HG03354 (cell line): ENCODE data around the gene CILP2.

Experiments
- ATAC-seq: cut with Tn5 transposase; IDR thresholded peaks from one replicate; pipeline ENCODE4 v1.9.1; 2021; ENCODE audit warnings: mild to moderate bottlenecking; ENCODE audit not compliant: unreplicated experiment, poor library complexity, severe bottlenecking

Gene CILP2

GRCh38 chr19:19584356-19584755 is 46.3 kb downstream of the CILP2 start:
- ATAC-seq, result no peak

DNA sequence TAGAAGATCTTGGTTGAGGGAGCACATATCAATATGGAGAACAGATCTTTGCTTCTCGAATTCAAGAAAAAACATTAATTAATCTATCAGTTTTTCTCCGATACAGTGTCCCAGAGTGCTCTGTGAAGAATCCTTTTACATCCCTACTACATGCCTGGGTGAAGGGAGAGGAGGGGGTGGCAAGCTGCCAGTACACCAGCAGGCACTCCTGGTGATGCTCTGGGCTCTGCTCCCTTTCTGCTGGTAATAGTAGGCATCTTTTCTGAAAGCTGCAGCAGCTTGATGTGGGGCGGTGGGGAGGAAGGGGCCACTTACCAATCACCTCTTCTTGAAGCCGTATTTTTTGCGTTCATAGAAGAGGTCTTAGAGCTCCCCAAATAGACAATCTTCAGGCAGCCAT is 49.7 kb downstream of the CILP2 start:
- no peak for ATAC-seq

DNA sequence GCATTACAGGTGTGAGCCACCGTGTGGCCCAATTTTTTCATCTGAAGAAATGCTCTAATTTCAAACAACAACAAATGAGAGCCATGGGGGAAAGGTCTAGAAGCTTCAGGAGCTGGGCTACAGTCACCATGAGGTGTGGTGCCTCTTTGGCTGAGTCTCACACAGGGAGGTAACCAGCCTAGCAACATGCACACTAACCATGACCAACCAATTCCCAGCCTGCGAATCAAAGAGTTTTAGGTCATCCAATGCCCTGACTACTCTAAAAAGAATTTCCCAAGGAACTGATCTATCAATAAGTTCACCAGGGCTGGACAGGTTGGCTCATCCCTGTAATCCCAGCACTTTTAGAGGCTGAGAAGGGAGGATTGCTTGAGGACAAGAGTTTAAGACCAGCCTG is 50.5 kb downstream of the CILP2 start:
- ATAC-seq, result no peak

DNA sequence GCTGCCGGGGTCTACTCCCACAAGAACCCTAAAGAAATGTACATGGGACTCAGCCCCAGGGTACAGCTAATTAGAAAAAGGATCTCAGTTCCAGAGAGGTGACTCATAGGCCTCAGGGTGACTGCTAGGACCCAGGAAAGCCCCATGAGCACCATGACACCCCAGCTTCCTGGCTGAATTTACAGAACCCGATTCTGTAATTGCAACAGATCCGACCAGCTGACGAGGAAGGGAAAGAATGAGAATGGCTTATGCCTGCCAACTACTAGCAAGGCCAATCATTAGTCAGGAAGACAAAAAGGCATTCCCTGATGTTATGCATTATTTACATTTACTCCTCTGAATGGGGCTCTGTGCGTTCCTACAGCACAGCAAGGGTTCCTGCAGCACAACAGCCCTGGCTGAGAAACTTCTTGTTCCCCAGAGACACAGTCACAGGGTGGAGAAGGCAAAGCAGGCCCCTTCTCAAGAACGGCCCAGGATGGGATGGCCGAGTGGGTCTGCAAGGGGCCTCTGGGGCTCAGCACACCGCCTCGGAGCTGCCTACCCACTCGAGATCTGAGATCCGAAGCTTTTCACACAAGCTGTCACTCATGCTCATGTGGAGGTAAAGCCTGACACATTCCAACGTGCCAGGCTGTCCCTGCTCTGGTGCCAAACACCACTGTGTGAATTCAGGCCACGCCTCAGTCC is 53.2 kb downstream of the CILP2 start:
- ATAC-seq, result no peak

DNA sequence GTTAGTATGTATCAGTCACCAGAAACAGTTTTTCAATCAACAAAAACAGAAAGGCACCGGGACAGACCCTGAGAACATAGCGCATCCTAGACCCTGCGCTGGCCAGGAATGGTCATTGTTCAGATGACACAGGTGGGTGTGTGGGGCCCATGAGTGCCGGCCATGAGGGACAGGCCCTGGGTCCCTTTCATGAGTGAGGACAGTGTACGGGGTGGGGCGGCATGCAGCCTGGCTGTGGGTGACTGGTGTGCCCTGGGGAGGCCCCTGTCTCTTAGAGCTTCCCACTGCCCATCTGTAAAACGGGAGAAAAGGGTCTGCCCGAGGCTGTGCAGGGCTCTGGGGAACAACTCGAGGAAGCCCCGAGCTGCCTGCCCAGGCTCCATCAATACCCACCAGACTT is 54.6 kb downstream of the CILP2 start:
- no peak for ATAC-seq

- ATAC-seq, result no peak
These were observed 56.3 kb downstream of the CILP2 start for GRCh38 chr19:19594381-19594780.

DNA sequence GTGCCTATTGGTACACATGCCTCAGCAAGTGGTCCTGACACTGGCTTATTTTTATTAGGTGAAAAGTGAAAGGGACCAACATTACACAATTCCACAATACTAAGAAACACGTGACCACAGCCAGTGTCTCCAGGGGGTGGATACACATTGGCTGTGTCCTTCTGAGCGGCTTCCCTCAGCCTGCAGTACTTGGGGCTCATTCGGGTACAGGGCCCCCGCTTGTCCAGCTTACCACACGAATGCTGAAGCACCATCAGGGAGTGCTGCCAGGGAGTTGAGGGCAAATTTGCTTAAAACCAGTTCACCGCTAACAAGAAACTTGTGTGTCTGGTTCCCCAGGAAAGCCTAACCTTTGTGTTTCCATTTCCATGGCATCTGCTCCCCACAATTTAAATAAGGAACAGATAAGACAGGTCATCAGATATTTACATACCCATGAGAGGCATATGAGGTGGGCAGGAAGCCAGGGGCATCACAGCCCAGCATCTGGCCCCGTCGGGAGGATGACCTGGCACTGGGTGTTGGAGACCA is 57.2 kb downstream of the CILP2 start:
- ATAC-seq, result no peak
